NCI-H748 treated with DMSO at 0.1 percent for 48 hours (cell line): ENCODE results near the gene SELENOO.

Source experiments
- DNase-seq: peaks from one replicate; lab custom pipeline; 2025; lab: John Stamatoyannopoulos, UW

The SELENOO gene

DNA sequence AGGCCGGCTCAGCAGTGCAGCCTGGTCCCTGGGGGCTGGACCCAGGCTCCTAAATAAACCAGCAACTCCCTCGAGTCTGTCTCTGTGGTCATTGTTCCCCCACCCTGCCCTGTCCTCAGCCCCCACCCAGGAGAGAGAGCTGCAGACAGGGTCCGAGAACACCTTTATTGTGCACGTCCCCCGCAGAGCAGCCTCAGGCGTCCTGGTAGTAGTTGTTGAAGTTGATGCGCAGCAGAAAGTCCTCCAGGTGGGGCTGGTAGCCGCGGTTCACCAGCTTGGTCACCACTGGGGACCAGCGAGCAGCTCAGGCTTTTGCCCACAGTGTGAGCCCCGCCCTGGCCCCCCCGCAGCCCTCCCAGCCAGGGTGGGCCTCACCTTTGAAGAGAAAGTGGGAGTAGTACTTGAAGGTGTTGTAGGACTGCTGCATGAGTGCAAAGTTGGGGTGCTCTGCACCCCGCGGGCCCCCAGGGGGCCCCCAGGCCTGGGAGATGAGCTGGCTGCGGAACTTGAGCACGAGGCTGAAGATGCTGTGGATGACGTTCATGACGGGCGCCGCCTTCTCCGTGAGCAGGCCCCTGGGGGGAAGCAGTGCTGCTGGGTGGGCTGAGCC lies 16.8 kb downstream of the SELENOO start:
- DNase-seq: no peak

DNA sequence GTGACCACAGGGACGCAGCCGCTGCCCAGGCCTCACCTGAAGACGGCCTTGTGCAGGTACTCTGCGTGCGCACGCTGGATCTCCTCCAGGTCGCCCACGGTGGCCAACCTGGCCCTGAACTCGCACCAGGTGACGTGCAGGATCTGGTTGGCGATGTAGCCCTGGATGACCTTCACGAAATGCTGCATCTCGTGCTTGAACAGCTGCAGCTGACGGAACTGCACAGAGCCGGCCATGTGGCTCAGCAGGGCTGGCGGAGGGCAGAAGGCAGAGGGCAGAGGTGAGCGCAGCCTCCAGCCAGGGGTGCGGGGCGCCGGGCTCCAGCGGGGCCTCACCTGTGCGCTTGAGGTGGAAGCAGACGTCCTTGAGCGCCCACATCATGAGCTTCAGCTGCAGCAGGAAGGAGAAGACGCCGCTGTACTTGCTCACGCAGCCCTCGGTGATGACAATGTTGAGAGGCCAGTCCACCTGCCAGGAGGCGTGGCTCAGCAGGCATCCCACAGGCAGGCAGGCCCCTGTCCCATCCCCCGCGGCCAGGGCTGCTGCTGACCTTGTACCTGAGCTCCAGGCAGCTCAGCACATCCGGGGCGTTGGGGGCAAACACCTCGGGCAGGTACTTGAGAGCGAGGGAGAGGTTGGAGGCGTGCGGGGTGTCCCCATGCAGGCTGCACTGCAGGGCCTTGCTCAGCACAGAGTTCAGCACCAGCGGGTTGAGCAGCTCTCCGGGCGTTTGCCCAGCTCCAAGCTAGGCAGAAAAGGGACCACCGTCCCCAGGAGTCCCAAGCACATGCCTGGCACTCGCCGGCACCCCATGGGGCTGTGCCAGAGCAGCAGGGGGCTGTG lies 17.6 kb downstream of the SELENOO start:
- DNase-seq: no peak

DNA sequence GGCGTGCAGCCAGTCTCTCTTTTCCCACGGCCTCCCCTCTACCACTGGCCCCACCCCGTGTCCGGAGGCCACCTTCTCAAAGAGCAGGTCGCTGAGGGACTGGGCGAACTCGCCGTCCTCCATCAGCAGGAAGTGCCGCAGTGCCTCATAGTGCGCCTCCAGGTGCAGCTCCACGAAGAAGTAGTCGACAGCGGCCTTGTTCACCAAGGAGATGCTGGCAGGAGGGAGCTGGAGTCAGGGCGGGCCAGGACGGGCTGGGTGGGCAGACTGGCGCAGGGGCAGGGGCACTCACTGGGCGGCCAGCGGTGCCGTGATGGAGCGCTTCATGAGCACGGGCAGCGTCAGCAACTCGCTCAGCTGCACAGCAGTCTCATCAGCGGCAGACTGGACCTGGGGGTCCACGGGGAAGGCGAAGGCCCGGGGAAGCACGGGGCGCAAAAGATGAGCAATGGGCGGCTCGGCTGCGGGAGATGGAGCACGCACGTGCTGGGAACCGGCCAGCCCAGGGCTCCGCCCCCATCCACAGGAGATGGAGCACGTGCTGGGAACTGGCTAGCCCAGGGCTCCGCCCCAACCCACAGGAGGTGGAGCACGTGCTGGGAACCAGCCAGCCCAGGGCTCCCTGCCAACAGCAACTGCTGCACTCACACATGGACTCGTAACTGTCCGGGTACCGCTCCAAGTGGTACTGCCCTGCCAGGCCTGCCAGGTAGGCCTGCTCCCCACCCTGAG lies 18.4 kb downstream of the SELENOO start:
- DNase-seq: no peak

DNA sequence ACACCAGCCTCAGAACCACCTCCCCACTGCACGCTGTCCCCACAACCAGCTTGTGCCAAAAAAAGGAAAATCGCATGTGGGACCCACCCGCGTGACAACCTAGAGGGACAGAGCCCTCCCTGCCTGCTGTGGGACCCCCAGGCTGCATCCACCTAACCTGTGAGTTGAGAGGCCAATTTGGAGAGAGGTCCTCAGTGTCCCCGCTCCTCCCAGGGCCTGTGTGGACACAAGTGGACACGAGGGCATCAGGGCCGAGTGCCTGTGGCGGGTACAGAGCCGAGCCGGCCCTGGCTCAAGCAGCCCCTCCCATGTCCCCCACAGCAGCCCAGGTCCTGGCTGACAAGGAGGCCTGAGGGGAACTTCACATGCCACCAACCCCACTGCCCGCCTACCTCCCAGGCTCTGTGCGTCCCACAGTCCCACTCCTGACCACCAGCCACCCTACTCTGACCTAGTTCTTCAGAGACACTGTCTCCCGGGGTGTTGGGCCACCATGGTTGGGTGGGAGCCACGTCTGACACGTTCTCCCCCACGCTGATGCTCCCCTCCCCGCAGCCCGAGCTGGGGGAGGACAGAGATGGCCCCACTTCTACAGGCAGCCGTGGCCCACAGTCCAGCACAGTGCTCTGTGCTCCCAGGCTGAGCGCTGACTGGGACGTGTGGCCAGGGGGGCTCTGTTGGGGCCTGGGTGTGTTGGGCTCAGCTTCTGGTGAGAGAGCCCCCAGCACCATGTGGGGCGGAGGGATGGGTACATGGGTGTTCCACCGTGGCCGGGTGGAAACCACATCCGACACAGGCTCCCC lies 19.2 kb downstream of the SELENOO start:
- no peak for DNase-seq

DNA sequence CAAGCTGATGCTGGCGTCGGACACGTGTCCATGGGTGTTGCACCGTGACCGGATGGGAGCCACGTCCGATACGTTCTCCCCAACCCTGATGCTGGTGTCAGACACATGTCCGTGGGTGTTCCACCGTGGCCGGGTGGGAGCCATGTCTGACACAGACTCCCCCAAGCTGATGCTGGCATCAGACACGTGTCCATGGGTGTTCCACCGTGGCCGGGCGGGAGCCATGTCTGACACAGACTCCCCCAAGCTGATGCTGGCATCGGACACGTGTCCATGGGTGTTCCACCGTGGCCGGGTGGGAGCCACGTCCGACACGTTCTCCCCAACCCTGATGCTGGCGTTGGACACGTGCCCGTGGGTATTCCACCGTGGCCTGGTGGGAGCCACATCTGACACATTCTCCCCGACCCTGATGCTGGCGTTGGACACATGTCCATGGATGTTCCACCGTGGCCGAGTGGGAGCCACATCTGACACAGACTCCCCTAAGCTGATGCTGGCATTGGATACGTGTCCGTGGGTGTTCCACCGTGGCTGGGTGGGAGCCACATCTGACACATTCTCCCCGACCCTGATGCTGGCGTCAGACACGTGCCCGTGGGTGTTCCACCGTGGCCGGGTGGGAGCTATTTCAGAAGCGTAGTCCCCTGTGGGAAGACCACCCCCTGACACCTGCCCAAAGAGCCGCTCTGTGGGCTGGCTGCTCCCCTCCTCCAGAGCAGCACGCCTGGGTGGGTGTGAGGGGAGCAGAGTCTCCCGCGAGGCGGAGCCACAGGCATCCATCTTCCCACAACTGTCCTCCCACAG lies 20.0 kb downstream of the SELENOO start:
- no peak for DNase-seq

DNA sequence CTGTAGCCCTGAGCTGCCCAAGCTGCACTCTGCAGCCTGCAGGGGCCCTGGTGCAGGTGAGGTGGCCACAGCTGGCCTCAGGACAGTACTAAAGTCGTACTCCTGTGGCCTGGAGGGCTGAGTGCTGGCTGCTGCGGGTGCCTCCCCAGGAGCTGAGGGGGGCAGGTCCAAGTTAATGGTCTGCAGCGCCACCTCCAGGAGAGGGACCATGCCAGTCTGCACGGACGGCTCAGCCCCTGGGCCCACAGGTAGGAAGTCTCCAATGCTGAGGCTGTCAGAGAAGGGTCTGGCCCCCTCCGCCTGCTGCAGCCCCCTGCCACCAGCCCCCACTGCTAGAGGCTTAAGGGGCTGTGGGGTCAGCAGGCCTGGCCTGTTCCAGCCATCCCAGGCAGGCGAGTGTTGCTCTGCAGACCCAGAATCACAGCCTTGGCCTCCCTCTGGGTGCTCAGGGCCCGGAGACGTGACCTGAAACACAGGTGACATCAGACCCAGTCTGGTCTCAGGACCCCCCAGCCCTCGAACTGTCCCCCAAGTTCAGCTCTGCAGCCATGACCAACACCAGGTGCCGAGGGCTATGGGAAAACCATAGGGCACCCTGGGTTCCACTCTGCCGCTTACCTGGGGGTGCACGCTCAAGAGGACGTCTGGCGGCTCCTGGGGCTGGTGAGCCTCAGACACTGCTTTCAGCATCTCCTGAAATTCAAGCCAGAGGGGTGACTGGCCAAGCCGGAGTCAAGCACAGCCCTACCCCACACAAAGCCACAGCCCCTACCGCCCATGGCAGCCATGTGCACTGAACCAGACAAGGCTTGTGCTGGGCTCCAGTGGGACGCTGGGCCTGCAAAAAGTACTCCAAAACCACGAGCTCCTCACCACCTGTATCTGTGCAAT lies 20.8 kb downstream of the SELENOO start:
- DNase-seq: no peak

DNA sequence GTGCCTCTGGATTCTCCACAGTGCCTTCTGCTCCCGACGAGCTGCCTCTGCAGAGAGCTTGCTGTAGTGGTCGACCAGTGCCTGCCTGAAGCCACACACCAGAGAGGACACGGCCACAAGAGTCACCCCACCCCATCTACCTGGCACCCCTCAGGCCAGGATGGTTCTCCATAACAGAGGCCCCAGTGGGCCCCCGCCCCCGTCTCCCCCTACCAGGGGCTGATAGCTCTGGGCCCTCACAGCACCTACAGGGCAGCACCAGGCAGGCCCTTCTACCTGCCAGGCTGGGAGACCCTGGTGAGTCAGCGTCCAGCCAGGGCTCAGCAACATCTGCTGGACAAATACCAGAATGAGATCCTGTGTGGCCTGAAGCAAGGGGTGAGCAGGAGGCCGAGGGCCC lies 21.7 kb downstream of the SELENOO start:
- DNase-seq: no peak

DNA sequence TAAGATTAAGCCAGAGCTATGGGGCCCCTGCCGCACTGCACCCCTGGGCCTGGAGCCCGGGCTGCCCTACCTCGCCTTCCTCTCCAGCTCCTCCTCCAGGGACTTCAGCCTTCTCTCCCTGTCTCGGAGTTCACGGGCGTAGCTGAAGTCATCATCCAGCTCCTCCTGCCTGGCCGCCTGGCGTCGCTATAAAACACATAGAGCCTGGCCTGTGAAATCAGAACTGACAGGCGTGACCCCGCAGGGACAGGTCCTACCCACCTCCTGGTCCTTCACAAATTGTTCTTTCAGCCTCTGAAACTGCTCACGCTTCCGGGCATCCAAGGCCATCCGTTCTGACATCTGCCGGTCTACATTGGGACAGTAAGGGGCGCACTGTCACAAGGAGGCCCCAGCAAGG lies 23.3 kb downstream of the SELENOO start:
- DNase-seq: no peak

DNA sequence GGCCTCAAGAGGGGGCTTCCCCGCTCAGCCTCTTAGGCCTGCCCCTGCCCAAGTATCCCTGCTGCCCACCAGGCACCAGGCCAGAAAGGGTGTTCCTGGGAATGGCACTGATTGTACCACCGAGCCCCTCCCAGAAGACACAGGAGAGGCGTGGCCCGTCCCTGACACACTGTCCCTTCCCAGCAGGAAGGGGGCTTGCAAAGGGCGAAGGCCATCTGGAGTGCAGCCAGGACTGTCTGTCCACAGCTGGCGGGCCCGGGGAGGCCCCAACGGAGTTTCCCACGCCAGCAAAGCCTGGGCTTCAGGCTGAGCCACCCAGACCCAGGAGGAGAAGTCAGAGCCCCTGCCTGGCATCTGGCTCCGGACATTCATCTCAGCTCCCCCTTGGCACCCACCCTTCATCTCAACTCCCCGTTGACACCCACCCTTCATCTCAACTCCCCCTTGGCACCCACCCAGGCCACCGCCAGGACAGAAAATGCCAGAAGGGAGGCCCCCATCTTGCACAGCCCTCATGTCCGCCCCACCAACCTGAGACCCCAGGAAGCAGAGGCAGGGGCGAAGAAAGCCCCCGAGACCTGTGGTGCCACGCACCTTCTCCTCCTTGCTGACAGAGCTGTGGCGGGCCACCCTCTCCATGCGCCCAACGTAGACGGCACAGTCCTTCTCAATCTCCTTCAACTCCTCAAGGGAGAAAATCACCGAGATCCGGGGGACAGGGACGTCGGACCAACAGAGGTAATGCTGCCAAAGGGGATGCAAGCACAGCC lies 24.6 kb downstream of the SELENOO start:
- no peak for DNase-seq

DNA sequence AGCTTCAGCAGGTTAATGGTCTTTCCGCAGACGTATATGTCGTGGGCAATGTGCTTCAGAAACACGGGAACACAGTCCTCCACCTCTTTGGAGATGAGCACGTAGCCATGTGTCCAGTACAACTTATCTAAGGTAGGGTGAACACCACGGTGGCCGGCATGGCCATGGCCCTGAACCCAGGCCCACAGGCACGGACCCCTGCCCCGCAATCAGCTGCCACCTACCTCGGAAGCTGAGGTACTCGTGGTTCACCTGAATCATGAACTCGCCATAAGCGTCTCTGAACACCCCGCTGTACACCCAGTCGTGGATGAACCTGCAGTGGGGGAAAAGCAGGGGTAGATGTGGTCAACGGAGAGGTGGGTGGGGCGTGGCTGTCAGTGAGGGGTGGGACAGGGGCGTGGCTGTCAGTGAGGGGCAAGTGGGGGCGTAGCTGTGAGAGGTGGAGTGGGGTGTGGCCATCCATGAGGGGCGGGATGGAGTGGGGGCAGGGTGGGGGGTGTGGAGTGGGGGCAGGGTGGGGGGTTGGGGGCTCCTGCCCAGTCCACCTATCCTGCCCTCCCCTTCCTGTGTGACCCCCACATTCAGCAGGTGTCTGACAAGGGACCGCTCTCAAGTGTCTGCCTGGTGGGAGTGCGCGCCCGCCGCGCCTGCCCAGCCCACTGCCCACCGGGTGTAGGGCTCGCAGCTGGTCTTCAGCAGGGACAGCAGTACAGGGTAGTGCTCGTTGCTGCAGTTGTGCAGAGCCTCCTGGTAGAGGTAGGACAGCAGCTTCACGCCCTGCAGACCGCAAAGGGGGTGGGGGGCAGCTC lies 25.5 kb downstream of the SELENOO start:
- DNase-seq: no peak

DNA sequence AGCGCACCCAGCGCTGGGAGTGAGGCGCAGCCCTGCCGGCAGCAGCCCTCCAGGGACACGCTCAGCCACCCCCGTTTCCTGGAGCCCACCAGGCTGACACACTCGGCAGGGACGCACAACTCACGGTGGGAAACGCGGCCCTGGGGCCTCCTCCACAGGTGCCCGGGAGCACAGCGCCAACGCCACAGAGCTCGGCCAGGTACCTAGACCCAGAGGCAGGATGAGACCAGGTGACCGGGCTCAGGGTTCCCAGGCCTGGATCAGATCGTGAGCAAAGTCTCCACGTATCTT lies 26.0 kb downstream of the SELENOO start:
- DNase-seq: no peak

DNA sequence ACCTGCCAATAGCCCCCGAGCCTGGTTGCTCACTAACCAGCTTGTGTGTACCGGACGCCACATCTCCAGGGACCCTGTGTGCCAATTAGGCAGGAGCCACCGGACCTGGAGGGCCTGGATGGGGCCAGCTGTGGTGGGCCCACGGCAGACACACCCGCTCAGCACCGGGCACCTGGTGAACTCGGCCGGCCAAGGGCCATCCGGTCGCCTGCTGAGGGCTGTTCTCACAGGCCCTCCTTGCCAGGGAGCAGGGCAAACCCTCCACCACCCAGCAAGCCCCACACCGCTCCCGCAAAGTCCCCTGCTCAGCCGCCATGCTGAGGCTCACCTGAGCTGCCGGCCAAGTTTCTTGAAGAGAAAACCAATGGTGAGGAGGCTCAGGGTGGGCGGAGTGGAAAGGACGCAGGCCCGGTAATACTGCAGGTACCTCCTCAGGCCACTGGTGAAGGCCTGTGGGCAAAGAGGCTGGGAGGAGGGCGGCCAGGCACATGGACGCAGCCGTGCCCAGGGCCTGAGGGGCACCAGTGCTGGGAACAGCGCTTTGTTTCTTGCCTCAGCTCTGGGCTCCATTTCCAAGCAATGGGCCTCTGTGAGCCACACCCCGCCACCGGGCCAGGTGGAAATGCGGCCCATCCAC lies 26.9 kb downstream of the SELENOO start:
- no peak for DNase-seq

DNA sequence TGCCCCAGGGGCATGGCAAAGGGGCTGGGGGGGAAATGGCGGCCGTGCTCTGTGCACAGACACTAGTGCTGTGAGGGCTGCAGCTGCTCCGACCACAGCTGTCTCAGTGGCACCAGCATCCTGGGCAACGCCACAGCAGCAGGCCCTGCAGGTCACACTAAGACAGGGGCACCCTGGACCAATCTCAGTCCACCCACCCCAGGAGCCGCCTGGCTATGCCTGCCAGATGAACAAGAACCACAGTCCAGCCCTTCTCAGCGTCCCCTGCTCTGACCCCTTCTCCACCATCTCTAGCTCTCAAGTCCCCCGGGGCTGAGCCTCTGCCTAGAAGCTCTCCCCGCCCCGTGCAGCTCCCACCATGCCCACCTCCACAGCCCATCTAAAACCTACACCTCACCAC lies 27.6 kb downstream of the SELENOO start:
- no peak for DNase-seq

DNA sequence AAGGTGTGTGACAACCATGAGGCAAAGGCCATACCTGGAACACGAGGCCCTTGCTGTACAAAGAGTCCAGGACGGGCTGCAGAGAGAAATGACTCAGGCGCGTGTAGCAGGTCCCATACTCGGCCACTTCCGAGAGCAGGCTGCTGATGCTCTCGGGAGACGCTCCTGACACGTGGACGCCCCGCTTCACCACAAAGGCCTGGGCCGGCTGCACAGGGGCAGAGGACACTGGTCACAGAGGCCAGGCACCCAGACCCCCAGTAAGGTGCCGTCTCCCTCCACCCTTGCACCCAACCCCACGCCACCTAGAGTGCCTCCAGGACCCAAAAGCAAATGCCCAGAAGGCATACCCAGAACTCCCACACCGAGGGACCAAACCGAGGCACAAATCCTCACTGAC lies 28.6 kb downstream of the SELENOO start:
- DNase-seq: no peak

DNA sequence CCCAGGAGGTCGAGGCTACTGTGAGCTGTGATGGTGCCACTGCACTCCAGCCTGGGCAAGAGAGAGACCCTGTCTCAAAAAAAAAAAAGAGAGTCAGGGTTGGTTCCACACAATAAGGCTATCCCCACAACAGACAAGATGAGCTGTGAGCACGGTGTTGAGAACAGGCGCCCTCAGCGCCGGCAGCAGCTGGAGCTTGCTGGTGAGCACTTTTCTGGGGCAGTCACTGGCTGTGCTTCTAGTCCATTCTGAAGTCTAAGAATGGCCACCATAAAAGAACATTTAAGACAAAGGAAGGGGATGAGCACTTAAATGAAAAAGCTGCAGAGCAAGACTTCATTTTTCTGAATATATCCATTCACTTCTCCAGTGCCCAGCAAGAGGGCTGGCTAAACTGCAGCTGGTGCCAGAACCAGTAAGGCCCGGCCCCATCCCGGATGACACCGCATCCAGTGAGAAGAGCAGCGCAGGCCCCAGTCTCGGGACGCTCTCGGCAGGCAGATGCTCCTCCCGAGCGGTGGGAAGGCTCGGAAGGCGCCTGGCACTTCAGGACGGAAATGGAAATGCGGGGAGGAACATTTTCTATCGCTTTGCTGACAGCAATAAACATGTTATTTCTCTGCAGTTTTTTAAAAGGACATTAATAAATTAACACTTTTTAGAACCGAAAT lies 31.8 kb downstream of the SELENOO start:
- no peak for DNase-seq

DNA sequence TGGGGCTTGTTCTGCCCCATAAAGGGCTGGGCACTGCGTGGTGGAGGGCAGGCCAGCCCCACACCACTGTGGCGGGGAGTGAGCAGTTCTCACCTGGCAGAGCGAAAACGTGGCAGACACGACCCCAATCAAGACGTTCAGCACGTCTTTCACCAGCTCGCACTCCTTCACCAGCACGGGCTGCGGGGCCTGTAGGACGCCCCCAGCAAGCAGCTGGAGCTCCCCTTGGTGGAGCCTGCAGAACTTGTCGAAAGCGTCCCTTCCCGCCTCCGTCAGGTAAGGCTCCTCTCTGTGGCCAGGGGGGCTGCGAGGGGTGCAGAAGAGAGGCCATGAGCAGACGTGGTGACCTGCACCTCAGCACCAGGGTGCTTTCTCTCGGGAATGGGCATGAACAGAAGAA lies 32.4 kb downstream of the SELENOO start:
- no peak for DNase-seq

DNA sequence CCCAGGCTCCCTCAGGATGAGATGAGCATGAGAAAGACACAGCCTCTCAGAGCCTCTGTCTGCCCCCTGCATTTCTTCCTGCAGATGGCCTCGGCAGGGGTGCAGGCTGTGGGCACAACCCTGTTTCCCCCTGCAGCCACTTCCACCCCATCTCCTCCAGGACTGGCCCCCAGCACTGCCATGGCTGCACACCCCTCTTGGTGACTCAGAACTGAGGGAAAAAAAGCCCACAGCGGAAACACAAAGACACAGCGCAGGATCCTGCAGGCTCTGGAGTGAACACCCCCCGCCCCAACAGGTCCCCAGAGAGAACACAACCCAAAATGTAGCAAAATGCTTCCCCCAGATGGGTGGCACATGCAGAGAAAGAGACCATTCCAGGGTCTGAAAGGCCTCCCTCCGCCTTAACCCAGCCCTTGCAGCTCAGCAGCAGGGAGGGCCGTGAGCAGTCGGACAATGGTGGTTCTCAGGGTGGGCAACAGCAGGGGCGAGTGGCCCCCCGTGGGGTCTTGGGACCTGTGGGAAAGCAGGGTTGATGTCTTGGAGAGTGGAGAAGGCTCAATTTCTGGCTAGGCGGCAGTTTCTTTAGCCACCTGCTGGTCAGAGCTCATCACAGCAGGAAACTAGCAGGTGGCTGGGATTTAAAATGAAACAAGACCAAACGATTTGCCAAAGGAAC lies 36.1 kb downstream of the SELENOO start:
- DNase-seq: no peak
